Right lung (tissue), 5 donors: Measurements from ENCODE around the gene DPH5. TPM values are rescaled to one million over a fixed set of nuclear protein-coding genes. Genes with fewer than 3 reads are reported as not detected.
"Not testable (repeated sequence)": the region's sequence is repeated elsewhere in the genome, so short reads cannot be mapped to it uniquely, and the experiment has no call there.

Experiments used
- DNase-seq, 2 donors: peaks; one replicate each; pipeline ENCODE4 v3.0.0-alpha.2; 2013
- polyA plus RNA-seq, 5 donors: library from polyadenylated mRNA; unstranded; fragments of 120-200 nt; gene quantifications; one replicate each; pipeline versions ENCODE4 v1.2.1 to v1.2.3, GENCODE V29; 2013; ENCODE audit warnings: inconsistent platforms in 1 of 5, low replicate concordance in 1 of 5; ENCODE audit not compliant: insufficient read length in 5 of 5, insufficient read depth in 1 of 5

DPH5 gene
- polyA plus RNA-seq, 5 donors: 62.7 to 79.5 (median 73.8) TPM

DNA sequence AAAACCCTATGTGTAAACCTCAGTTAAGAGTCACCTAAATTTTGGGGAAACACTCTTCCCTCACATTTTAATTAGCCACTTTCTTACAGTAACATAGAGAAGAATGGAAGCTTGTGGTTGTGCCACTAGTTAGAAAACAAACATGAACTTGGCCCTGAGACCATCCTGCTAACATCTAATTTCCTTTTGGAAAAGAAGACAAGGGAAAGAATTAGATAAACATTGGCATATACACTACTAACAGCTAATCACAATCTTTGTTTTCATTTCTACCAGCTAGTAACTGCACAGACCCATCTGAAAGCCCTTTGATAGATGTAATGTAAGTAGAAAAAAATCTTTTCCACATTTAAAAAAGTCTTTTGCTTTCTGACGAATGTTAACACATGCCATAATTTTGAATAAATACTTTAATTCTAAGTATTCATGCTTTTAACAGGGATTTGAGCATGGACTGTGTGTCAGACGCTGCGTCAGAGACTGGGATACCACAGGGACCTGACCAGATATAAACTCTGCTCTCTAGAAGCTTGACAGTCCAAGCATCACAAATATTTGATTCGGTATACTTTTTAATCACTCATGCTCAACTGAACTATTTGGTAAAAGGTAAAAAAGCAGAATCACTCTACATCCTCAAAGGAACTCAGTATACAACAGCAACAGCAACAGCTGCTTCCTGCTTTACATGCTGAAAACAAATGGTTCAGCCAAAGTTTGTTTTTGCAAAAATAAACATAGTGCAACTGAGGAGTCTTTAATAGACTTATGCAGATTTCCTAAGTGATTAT, 30.2 kb downstream of the DPH5 start:
- DNase-seq: peak; percentile 79 to 85

DNA sequence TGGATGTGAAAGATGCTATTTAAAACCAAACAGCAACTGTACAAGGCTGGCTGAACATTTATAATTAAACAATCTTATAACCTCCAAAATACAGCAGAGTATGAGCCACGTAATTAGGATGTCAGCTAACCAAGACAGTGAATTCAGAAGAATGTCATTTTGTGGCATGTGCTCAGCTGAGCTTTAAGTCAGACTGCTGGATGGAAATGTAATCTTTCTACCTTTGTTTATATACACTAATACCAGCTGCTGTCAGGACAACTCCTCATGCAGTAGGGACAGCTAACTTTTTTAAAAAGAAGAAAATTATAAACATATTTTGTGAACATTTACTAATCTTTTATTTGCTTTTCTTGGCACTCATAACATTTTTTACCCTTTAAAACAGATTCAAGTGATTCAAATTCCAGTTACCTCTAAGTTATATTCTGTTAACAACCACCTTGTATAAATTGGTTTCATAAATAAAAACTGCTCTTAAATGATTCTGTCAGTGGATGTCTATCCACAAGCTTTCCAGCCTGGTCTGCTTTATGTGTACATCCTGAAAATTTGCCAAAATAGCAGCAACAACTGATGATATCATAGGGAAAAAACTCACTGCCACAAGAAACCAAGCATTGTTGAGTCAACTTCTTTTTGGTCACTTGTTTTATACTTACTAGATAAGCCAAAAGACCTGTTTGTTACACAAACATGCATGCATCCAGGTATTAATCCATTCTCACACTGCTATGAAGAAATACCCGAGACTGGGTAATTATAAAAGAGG, 36.1 kb downstream of the DPH5 start:
- DNase-seq: peak in 1 of 2 donors; percentile 67

DNA sequence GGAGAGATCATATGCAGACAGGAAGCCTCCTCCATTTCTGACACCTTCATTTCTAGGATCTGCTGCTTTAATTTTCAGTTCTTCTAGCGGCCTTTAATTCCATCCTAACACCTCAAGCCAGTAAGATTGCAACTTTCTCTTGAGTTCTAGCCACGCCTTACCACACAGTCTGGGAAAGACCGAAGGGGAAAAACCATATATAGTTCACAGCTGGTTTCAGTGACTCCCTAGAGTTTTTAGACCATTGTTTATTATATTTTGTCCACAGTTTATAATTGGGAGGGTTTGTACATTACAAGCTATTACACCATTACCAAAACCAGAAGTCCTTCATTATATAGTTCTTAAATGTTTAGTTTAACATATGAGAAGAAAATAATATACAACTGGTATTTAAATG, 37.5 kb downstream of the DPH5 start:
- no peak for DNase-seq

DNA sequence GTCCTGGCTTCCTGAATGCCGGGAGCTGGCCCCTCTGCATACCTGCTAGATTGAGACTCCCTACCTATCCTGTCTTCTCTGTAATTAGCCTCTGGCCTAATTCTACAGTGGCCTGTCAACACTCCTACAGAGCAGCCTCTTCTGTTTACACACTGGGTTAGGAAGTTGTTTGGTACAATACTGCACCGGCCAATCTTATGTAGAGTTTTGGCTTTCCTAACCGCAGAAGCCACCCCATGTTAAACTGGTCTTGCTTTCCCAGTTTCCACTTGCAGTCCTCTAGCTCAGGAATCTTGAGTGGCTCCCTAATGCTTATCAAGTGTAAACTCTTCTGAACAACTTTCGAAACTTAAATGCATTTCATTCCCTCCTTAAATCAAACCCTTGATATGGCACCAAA, 42.8 kb downstream of the DPH5 start:
- DNase-seq: peak in 1 of 2 donors; percentile 53

DNA sequence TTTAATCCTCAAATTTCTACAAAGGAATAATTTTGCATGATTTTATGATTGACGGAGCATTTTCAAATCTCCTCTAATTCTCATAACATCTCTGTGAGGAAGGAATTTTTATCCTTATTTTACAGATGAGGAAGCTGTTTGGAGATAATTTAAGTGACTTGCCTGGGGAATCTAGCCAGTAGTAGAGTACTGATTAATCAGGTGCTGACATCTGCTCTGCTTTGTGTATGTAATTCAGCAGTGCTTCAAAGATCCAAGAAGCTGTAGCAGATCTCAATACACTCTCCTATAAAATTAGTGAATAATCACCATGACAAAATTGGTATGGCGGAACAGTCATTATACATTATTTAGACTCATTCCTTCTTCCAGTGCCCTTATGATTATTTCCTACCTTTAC, 46.0 kb downstream of the DPH5 start:
- peak; percentile 78 to 80 for DNase-seq

DNA sequence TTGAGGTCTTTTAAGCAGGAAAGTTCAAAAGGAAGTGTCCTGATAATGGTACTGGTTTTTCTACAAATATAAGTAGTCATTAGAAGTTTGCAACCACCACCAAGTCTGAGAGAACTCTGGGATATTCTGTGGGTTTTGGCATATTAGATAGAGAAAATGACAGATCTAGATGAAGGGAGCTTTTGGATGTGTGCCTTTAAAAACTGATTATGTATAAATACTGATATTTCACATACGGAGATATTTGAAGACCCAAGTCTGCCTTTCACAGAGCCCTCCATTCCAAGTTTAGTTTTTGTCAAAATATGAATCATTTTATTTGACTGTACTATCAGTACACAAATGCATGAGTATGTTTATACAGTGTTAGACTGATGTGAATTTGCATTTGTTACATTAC, 48.6 kb downstream of the DPH5 start:
- no peak for DNase-seq

DNA sequence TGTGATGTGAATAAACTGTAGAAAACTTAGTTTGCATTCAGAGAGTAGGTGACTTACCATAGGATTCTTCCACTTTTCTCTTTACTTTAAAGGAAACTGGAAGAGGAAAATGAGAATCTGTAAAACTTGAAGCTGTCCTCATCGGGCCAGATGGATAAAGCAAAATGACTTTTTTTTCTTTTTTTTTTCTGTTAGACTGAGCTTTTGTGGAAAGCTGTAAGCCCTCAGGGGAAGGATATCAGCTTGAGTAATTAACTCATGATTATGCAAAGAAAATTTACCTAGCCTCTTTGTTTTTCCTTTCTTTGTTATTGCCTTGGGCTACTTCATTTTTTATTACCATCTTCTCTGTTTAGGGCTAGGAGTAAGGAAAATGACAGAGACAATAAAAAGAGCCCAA, 53.4 kb downstream of the DPH5 start:
- no peak for DNase-seq

DNA sequence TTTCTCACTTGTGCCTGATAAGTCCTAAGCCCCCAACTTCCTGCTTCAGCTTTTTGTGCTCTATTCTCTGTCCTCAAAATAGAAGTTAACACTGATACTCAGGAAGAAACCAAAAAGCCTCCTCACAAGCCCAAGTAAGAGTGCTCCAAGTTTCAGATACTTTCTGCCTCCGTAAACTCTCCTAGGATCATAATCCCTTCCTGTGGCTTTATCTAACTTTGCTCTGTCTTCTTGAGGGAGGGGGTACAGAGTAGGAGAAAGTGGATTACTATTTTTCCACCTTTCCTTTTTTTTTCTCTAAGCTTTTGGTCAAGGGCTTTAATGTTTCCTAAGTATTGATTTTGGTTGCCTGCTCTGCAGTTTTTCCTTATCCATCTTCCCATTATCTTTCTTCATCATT, 54.6 kb downstream of the DPH5 start:
- no peak for DNase-seq

DNA sequence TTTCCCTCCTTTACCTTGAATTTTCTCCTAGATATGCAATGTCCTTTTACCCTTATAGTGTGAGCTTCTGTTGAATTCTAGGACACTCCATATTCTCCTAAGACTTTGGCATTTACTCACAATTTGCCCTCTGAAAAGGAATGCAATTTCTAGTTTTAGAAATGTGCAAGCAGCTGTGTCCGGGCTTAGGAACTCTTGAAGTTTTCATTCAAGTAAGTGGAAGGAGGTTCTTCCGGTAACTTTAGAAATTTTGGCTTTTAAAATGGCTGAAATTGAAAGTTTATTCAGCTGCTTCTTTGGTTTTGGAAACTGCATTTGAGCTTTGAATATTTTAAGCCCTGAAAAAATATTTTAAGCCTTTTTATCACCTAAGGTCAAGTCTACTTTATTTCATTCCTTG, 56.3 kb downstream of the DPH5 start:
- DNase-seq: no peak

DNA sequence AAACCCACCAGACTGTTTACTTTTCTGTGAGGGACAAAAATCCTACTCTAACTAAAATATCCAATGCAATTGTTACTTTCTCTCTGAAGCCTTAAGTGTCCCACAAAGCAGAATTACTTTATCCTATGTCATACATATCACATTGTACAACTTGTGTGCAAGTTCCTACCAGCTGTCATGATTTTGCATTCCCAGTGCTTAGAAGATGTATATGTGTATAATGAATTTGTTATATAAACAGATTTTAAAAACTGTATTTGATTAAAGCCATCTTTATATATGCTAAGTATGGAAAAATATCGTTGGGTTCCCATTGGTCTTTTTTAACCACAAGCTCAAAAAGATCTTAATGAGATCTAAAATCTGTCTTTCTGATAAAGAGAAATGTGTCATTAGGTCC, 57.0 kb downstream of the DPH5 start:
- no peak for DNase-seq

DNA sequence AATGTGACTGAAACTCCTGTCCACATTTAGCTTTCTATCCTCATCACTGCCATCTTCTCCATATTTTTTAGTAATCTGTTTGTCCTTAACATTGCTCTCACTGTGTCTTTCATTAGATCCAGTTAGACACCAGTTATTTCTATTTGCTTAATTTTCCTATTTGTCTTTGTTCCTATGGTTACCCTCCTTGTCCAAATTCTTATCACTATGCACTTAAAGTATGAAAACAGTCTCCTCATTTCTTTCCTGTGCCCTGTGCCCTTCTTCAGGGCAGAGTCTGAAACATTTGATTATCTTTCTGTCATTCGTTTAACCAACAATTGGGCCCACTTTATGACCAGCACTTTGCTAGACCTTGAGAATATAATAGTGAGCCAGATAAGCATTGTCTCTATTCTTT, 65.5 kb downstream of the DPH5 start:
- DNase-seq: no peak

DNA sequence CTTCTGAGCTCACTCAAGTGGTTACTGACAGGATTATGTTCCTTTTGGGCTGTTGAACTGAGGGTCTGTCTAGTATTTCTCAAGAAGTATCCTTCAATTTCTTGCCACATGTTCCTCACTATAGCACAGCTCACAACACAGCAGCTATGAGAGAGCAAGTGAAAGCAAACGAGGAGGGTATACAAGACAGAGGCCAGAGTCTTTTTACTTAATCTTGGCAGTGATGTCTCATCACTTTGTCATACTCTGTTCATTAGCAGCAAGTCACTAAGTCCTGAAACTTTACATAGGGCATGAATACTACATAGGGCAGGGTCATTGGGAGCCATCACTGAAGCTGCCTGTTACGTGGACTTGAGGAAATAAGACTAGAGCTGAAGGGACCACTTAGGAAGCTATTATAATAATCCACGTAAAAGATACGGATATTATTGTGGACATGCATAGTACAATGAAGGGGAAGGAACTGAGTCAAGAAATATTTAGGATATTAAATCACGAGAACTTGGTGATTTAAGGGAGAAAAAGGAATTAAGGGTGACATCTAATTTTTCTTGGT, 66.0 kb downstream of the DPH5 start:
- DNase-seq: no peak

DNA sequence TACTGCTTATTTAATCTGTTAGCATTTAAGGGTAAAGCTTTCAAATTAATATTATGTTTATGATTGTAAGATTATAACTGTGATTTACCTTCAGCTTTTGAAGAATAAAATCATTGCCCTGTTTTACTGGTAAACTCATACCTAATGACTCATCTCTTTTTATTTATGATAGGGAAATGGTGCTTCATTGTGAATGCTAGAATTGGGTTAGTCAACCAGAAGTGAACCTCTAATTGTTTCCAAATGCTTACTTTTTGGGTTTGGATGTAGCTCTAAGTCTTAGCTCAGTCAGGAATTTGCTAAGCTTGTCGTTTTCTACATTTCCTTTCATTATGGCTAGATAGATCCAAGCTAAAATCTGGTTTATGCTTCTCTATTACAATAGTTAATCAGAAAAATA, 70.3 kb downstream of the DPH5 start:
- DNase-seq: no peak

DNA sequence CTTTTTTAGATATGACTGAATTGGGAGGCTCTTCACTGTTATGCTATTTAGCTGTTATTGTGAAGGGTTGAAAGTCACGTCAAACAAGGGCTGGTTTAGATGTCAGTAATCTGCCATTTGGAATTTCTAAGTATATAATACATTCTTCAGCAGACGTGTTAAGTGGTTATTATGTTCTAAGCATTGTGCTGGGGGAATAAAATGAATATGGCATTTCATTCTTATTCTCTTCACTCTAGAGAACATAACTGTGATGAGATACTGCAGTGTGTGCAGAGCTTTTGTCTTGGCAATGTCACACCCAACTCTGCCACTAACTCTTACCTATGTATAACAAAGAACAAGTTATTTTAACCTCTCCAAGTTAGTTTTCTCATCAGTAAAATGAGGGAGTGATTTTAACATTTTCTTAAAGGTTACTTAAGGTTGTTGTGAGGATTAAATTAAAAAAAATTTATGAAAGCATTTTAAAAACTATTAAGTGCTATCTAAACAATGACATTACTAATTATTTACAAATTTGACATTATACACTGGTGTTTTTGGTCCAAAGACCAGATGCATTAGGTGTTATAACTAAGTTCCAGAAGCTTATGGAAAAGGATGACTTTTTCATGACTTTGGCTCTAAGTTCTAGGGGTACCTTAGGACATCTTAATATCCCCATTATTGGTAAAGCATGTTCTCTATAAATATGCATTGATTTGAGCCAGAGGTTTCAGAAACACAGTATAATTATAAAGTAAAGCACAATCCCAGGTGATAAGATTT, 71.4 kb downstream of the DPH5 start:
- no peak for DNase-seq

DNA sequence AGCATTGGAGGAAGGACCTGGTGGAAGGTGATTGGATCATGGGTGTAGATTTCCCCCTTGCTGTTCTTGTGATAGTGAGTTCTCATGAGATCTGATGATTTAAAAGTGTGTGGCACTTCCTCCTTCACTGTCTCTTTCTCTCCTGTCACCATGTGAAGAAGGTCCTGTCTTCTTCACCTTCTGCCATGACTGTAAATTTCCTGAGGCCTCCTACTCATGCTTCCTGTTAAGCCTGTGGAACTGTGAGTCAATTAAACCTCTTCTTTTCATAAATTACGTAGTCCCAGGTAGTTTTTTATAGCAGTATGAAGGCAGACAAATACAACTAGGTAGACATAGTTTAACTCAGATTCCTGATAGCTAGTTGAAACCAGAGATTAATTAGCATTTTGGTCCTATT, 72.6 kb downstream of the DPH5 start:
- DNase-seq: not testable (repeated sequence)

DNA sequence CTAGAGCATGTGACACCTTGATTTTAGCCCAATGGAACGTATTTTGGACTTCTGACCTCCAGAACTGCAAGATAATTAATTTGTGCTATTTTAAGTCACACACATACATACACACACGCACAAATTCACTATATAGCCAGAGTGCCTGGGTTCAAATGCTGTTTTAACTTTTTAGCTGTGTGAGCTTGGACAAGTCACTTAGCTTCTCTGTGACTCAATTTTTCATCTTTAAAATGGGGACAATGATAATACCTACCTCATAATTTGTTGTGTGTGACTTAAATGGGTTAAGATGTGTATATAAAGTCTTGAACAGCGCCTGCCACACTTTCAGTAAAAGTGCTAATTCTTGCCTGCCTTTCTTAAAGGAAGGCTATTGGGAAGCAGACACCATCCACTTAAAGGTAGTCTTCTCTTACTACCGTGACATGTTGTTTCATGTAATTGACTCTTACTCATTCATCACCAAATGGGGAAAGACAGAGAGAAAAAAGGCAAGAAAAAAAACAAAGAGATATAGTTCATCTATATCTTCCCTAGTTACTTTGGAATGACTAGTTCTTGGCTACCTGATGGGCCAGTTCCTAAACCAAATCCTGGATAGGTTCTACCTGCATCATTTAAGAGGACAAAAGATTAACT, 73.4 kb downstream of the DPH5 start:
- no peak for DNase-seq

DNA sequence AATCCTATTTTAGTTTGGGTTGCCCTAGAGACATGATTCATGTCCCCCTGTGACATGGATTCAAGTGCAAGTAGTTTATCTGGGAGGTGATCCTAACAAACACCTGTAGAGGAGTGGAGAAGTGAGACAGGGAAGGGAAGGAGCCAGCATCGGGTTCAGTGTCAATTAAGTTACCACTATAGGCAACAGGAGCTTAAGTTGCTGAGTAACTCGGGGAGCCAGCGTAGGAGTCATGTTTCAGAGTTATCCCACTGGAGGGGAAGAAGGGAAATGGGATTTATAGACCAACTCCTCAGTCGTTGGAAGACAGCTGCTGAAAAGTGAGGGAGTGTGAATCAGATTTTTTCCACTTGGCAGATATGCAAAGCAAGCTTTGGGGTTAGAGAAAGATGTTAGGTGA, 74.8 kb downstream of the DPH5 start:
- no peak for DNase-seq

DNA sequence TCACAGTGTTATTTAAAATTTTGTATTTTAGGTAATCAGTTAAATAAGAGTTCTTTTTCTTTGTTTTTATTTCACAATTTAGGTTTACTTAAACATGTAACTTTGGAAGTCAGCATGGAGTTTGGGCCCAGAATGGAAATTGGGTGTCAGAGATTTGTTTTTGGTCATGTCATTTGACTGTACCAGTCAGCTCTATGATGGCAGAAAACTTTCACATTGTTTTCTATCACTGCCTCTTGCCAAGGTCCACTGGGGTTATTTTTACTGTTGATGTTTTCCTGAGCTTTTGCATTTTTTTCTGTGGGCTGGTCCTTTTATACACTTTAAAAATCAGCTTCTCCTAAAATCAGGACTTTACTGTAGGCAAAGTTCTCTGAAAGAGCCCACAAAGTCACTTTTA, 75.2 kb downstream of the DPH5 start:
- peak; percentile 68 to 70 for DNase-seq

DNA sequence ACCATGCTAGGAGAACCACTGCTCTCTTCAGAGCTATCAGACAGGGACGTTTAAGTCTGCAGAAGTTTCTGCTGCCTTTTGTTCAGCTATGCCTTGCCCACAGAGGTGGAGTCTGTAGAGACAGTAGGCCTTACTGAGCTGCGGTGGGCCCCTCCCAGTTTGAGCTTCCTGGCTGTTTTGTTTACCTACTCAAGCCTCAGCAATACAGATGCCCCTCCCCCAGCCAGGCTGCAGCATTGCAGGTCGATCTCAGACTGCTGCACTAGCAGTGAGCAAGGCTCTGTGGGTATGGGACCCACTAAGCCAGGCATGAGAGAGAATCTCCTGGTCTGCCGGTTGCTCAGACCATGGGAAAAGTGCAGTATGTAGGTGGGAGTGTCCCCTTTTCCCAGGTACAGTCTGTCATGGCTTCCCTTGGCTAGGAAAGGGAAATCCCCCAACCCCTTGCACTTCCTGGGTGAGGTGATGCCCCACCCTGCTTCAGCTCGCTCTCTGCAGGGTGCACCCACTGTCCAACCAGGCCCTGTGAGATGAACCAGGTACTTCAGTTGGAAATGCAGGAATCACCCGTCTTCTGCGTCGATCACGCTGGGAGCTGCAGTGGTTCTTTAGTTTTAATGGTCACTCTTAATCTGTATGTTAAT, 75.9 kb downstream of the DPH5 start:
- not testable (repeated sequence) for DNase-seq

DNA sequence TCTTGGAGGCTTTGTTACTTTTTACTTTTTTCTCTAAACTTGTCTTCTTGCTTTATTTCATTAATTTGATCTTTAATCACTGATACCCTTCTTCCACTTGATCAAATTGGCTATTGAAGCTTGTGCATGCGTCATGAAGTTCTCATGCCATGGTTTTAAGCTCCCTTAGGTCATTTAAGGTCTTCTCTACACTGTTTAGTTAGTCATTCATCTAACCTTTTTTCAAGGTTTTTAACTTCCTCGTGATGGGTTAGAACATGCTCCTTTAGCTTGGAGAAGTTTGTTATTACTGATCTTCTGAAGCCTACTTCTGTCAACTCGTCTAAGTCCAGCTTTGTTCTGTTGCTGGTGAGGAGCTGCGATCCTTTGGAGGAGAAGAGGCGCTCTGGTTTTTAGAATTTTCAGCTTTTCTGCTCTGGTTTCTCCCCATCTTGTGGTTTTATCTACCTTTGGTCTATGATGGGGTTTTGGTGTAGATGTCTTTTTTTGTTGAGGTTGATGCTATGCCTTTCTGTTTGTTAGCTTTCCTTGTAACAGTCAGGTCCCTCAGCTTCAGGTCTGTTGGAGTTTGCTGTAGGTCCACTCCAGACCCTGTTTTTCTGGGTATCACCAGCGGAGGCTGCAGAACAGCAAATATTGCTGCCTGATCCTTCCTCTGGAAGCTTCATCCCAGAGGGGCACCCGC, 76.7 kb downstream of the DPH5 start:
- not testable (repeated sequence) for DNase-seq

DNA sequence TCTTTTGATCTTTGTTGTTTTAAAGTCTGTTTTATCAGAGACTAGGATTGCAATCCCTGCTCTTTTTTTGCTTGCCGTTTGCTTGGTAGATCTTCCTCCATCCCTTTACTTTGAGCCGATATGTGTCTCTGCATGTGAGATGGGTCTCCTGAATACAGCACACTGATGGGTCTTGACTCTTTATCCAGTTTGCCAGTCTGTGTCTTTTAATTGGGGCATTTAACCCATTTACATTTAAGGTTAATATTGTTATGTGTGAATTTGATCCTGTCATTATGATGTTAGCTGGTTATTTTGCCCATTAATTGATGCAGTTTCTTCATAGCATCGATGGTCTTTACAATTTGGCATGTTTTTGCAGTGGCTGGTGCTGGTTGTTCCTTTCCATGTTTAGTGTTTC, 77.8 kb downstream of the DPH5 start:
- DNase-seq: not testable (repeated sequence)
